ENCODE measurements around the gene USP10. TPM values are rescaled to one million over a fixed set of nuclear protein-coding genes. Genes with fewer than 3 reads are reported as not detected.

Gene USP10
- total RNA-seq, 4 donors from 2014 or later = 49.1 to 70.2 (median 60.0) TPM

GRCh38 chr16:84818989-84819643 lies 119.3 kb downstream of the USP10 start:
- peak overlapping the region in 1 of 2 donors; percentile 86 for H3K4me3 ChIP-seq
- H3K4me1 ChIP-seq = peaks cover 0 to 49% (median 16%) of the 10 kb centered on the region in 3 donors
- H3K27ac ChIP-seq = peak overlapping the region in 3 of 4 donors; percentile 92 to 97 (median 97)
- 78 to 86% methylated on average over 4 to 11 of the region's 29 CpGs for WGBS, 2 donors (ENCODE audit: low coverage in 1 of 2)
- H3K27me3 ChIP-seq = no peaks in the 10 kb centered on the region
- H3K36me3 ChIP-seq = no peaks in the 10 kb centered on the region
- no peaks in the 10 kb centered on the region for H3K9me3 ChIP-seq
- no peak for TF ChIP-seq POLR2AphosphoS5 (IDR thresholded peaks at IDR 0.05)
- TF ChIP-seq CTCF (IDR thresholded peaks at IDR 0.05) = no peak
- TF ChIP-seq POLR2A (IDR thresholded peaks at IDR 0.05) = no peak
- TF ChIP-seq EP300 (IDR thresholded peaks at IDR 0.05) = no peak
- ATAC-seq = no peak

GRCh38 chr16:84819644-84820304 lies 120.0 kb downstream of the USP10 start, which contains the start of gene CRISPLD2:
Gene CRISPLD2, plus strand, starts transcription at chr16:84819985. Its CDS starts 18,511 bp downstream, at chr16:84838496.
- Histone ChIP-seq H3K36me3 (no peaks in the 10 kb centered on the region), H3K27me3 (no peaks in the 10 kb centered on the region), H3K9me3 (no peaks in the 10 kb centered on the region), H3K4me3 (peak within 1 kb of the TSS; percentile 86 to 92), H3K27ac (peak within 1 kb of the TSS; percentile 79 to 97 (median 94)), H3K4me1 (peaks cover 0 to 56% (median 23%) of the 10 kb centered on the region in 3 donors)
- TF ChIP-seq POLR2A (IDR thresholded peaks at IDR 0.05) (peak; percentile 99 to 100), POLR2AphosphoS5 (IDR thresholded peaks at IDR 0.05) (peak; percentile 100), EP300 (IDR thresholded peaks at IDR 0.05) (no peak), CTCF (IDR thresholded peaks at IDR 0.05) (peak in 2 of 4 experiments; percentile 6 to 9)
- no CpG with 5 or more reads among the region's 53 CpGs for WGBS, 2 donors (ENCODE audit: low coverage in 1 of 2)
- ATAC-seq = peak; percentile 90

- no peaks in the 10 kb centered on the region for H3K27me3 ChIP-seq
- TF ChIP-seq POLR2A (IDR thresholded peaks at IDR 0.05) (no peak), EP300 (IDR thresholded peaks at IDR 0.05) (no peak), POLR2AphosphoS5 (IDR thresholded peaks at IDR 0.05) (no peak), CTCF (IDR thresholded peaks at IDR 0.05) (no peak)
- no peaks in the 10 kb centered on the region for H3K36me3 ChIP-seq
- no peak for ATAC-seq
- H3K27ac ChIP-seq = peak overlapping the region; percentile 79 to 97 (median 94)
- 8 to 33% methylated on average over 3 to 8 of the region's 8 CpGs for WGBS, 2 donors (ENCODE audit: low coverage in 1 of 2)
- no peaks in the 10 kb centered on the region for H3K9me3 ChIP-seq
- H3K4me3 ChIP-seq = peak overlapping the region; percentile 86 to 92
- H3K4me1 ChIP-seq = peaks cover 0 to 61% (median 27%) of the 10 kb centered on the region in 3 donors
Measured at GRCh38 chr16:84820305-84820684, 120.5 kb downstream of the USP10 start.

- peaks cover 0 to 66% (median 29%) of the 10 kb centered on the region in 3 donors for H3K4me1 ChIP-seq
- WGBS, 2 donors (ENCODE audit: low coverage in 1 of 2) = no CpG with 5 or more reads among the region's 12 CpGs
- ATAC-seq = no peak
Measured at GRCh38 chr16:84820771-84821170, 121.0 kb downstream of the USP10 start.

More at GRCh38 chr16:84820771-84821170, 121.0 kb downstream of the USP10 start:
- H3K4me3 ChIP-seq = peak overlapping the region; percentile 86 to 92
- H3K27ac ChIP-seq = peak overlapping the region; percentile 79 to 97 (median 94)
- H3K36me3 ChIP-seq = no peaks in the 10 kb centered on the region
- TF ChIP-seq POLR2AphosphoS5 (IDR thresholded peaks at IDR 0.05) = peak; percentile 74
- TF ChIP-seq CTCF (IDR thresholded peaks at IDR 0.05) = no peak
- TF ChIP-seq POLR2A (IDR thresholded peaks at IDR 0.05) = peak in 1 of 2 donors; percentile 7
- H3K27me3 ChIP-seq = no peaks in the 10 kb centered on the region
- no peaks in the 10 kb centered on the region for H3K9me3 ChIP-seq
